Measurements from ENCODE around the gene TRIP4.

- TF ChIP-seq, protein P1, sequence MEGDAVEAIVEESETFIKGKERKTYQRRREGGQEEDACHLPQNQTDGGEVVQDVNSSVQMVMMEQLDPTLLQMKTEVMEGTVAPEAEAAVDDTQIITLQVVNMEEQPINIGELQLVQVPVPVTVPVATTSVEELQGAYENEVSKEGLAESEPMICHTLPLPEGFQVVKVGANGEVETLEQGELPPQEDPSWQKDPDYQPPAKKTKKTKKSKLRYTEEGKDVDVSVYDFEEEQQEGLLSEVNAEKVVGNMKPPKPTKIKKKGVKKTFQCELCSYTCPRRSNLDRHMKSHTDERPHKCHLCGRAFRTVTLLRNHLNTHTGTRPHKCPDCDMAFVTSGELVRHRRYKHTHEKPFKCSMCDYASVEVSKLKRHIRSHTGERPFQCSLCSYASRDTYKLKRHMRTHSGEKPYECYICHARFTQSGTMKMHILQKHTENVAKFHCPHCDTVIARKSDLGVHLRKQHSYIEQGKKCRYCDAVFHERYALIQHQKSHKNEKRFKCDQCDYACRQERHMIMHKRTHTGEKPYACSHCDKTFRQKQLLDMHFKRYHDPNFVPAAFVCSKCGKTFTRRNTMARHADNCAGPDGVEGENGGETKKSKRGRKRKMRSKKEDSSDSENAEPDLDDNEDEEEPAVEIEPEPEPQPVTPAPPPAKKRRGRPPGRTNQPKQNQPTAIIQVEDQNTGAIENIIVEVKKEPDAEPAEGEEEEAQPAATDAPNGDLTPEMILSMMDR (conservative IDR thresholded peaks at IDR 0.05) = no peak
- no peak for TF ChIP-seq EZH2 (IDR thresholded peaks at IDR 0.05; ENCODE audit: low read depth)
These were observed 42.5 kb downstream of the TRIP4 start for GRCh38 chr15:64430000-64430735.
